HG02678 (cell line): Measurements from ENCODE around the gene SNRNP70.
"Not testable (repeated sequence)": the region's sequence is repeated elsewhere in the genome, so short reads cannot be mapped to it uniquely, and the experiment has no call there.

Source experiments
- ATAC-seq: cut with Tn5 transposase; IDR thresholded peaks from one replicate; pipeline ENCODE4 v1.9.1; 2021; ENCODE audit warnings: mild to moderate bottlenecking, moderate library complexity; ENCODE audit not compliant: unreplicated experiment

SNRNP70 gene

GRCh38 chr19:49119411-49120324 is 34.4 kb downstream of the SNRNP70 start, which contains the start of gene PPFIA3:
Gene PPFIA3, plus strand, starts transcription at chr19:49119544. Its CDS starts 8,330 bp downstream, at chr19:49127874.
- no peak for ATAC-seq

DNA sequence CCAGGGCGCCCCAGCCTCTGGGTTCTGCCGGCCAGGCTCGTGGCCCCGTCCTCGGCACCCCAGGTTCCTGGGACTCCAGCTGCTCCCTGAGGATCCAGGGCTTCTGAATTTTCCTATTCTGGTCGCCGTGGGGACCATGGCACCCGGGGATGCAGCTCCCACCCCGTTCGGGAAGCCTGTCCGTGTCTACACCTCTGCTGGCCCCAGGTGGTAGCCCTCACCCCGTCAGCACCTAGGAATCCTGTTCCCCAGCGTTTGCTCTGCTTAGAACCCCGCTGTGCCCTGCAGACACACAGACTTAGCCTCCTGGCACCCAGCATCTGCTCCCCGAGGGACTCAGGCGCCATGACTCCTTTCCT is 35.1 kb downstream of the SNRNP70 start:
- no peak for ATAC-seq

DNA sequence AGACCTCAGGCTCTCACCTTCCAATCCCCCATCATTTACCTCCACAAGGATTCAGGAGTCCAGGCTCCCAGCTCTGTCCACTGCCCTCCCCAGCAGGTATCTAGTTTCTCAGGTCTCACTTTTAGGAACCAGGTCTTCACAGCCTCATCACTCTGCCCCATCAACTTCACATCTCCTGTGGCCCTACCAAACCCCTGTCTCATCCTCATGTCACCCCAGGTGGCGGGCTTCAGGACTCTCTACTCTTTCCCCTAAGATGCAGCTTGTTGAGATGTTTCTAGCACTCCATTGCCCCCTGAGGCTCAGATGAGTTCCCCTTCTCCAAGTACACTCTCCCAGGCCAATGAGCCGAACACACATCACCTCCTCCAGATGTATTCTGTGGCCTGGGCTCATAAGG is 35.6 kb downstream of the SNRNP70 start:
- ATAC-seq, result no peak

DNA sequence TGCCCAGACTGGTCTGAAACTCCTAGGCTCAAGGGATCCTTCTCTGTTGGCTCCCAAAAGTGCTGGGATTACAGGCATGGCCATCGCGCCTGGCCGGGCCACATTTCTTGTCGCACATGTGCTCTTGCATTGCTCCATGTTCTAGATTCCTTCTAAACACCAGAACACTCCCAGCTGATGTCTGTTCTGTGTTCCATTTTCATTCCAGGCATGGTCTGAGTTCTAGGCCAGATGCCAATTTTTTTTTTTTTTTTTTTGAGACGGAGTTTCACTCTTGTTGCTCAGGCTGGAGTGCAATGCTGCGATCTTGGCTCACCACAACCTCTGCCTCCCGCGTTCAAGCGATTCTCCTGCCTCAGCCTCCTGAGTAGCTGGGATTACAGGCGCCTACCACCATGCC is 36.6 kb downstream of the SNRNP70 start:
- not testable (repeated sequence) for ATAC-seq

DNA sequence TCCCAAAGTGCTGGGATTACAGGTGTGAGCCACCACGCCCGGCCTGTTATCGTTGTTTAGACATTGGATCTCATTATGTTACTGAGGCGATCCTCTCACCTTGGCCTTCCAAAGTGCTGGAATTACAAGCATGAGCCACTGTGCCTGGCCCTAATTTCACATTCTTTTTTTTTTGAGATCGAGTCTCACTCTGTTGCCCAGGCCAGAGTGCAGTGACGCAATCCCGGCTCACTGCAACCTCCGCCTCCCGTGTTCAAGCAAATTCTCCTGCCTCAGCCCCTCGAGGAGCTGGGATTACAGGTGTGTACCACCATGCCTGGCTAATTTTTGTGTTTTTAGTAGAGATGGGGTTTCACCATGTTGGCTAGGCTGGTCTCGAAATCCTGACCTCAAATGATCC is 38.0 kb downstream of the SNRNP70 start:
- ATAC-seq, result not testable (repeated sequence)

- ATAC-seq, result no peak
Measured at GRCh38 chr19:49125025-49125731, 39.9 kb downstream of the SNRNP70 start.

DNA sequence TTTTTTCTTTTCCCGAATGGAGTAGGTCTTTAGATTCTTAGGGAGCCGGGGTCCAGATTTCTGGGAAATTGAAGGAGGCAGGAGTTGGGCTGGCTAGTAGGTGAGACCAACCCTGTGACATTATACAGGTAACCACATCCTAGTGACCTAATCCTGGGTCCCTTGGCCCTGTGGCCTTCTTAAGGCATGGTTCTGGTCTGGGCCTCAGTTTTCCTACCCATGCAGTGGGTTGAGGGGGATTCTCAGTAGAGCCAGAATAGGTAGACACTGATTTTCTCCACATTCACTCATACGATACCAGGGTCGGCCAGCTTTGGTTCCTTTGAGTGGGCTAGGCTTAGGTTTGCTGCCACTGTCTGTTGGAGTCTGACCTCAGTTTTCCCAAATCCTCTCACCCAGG is 41.3 kb downstream of the SNRNP70 start:
- no peak for ATAC-seq

- not testable (repeated sequence) for ATAC-seq
Measured at GRCh38 chr19:49127225-49127624, 42.0 kb downstream of the SNRNP70 start.

DNA sequence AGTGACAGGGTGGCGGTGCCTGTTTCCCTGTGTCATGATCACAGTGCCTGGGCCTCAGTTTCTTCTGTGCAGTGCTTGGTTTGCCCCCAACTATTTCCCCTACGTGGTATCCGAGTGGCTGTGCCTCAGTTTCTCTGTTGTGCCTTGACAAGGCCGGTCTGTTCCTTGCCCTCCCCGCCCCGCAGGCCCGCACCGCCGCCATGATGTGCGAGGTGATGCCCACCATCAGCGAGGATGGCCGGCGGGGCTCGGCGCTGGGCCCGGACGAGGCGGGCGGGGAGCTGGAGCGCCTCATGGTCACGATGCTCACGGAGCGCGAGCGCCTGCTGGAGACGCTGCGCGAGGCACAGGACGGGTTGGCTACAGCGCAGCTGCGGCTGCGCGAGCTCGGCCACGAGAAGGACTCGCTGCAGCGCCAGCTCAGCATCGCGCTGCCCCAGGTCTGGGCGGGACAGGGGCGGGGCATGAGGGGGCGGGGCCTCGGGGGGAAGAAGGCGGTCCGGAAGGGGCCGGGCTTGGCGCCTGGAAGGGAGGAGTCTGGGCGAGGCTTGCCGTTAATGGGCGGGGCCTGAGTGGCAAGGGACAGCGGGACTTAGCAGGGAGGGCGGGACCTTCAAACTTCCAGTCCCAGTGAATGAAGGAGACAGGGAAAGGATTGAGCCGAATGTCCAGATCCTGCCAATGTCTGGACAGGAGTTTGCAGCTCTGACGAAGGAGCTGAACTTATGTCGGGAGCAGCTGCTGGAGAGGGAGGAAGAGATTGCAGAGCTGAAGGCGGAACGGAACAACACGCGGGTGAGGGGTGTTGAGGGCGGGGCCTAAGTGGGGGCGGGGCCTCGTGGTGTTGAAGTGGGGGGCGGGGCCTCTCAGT is 42.7 kb downstream of the SNRNP70 start:
- ATAC-seq, result peak; percentile 90

GRCh38 chr19:49128545-49129237 is 43.4 kb downstream of the SNRNP70 start:
- ATAC-seq, result no peak

- ATAC-seq, result no peak
Measured at GRCh38 chr19:49129238-49129583, 44.0 kb downstream of the SNRNP70 start.

DNA sequence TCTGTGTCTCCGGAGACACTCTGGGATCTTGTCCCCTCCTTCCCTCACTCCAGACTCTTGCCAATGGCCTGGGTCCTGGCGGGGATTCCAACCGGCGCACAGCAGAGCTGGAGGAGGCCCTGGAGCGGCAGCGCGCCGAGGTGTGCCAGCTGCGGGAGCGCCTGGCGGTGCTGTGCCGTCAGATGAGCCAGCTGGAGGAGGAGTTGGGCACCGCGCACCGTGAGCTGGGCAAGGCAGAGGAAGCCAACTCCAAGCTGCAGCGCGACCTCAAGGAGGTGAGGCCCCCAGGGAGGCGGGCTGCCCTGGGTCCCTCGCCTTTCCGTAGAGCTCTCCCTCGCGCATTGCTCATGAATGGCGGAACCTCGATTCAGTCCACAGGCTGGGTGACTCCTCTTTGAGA is 45.1 kb downstream of the SNRNP70 start:
- ATAC-seq, result no peak

DNA sequence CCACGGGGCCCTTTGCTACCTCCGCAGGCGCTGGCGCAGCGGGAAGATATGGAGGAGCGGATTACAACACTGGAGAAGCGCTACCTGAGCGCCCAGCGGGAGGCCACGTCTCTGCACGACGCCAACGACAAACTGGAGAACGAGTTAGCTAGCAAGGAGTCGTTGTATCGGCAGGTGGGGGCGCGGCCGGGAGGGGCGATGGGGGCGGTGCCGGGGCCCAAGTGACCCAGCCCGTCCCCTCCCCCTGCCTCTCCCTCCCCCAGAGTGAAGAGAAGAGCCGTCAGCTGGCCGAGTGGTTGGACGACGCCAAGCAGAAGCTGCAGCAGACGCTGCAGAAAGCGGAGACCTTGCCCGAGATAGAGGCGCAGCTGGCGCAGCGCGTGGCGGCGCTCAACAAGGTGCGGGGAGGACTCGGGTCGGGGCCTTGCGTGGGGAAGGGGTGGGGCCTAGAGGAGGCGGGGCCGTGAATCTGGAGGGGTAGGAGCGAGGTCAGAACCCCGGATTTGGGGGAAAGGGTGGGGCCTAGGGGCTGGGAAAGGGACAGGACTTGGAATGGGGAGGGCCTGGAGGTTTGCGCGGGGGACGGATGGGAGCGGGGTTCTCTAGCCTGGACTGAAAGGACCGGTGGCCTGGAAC is 47.8 kb downstream of the SNRNP70 start:
- no peak for ATAC-seq

GRCh38 chr19:49133621-49134454 is 48.6 kb downstream of the SNRNP70 start:
- no peak for ATAC-seq

- ATAC-seq, result no peak
Measured at GRCh38 chr19:49135686-49136085, 50.4 kb downstream of the SNRNP70 start.

GRCh38 chr19:49136771-49137171 is 51.5 kb downstream of the SNRNP70 start:
- ATAC-seq, result no peak

GRCh38 chr19:49140951-49141350 is 55.7 kb downstream of the SNRNP70 start:
- ATAC-seq, result no peak

GRCh38 chr19:49141352-49141751 is 56.1 kb downstream of the SNRNP70 start:
- no peak for ATAC-seq

DNA sequence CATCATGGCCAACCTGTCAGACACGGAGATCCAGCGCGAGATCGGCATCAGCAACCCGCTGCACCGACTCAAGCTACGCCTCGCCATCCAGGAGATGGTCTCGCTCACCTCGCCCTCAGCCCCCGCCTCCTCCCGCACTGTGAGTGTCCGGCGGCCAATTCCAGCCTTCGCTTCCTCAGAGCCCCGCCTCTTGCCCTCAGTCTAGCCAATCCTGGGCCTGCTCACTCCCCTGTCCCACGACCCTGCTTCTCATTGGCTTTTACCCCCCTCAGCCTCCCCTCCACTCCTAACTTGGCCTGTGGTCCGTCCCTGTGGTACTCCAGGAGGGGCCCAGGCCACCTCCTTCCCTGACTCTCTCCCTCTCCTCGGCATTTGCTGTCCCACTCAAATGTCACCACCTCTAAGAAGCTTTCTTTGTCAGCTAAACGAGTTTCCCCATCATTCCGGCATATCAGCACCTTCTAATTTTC is 57.6 kb downstream of the SNRNP70 start:
- ATAC-seq, result peak; percentile 69
